Lower lobe of right lung (tissue), 2 donors: ENCODE results near the gene TOB1. TPM values are rescaled to one million over a fixed set of nuclear protein-coding genes. Genes with fewer than 3 reads are reported as not detected.
"Not testable (repeated sequence)": the region's sequence is repeated elsewhere in the genome, so short reads cannot be mapped to it uniquely, and the experiment has no call there.

Experiments
- ATAC-seq, 2 donors: fragments of 200-7000 bp; cut with Tn5 transposase; one replicate each; pipeline ENCODE4 v1.9.1; 2020 to 2022; ENCODE audit warnings: mild to moderate bottlenecking in 2 of 2, moderate library complexity in 2 of 2
- DNase-seq: peaks from one replicate; pipeline ENCODE4 v3.0.0-alpha.2; 2020
- H3K27ac ChIP-seq: fragments of 200-600 bp; one replicate; pipeline ENCODE4 v1.8.0; 2022
- H3K27me3 ChIP-seq: fragments of 200-600 bp; one replicate; pipeline ENCODE4 v1.8.0; 2022; ENCODE audit warnings: low read depth
- H3K36me3 ChIP-seq: fragments of 200-600 bp; one replicate; pipeline ENCODE4 v1.8.0; 2022; ENCODE audit warnings: mild to moderate bottlenecking
- H3K4me1 ChIP-seq: fragments of 200-600 bp; one replicate; pipeline ENCODE4 v1.8.0; 2022
- H3K4me3 ChIP-seq: fragments of 200-600 bp; one replicate; pipeline ENCODE4 v1.8.0; 2022; ENCODE audit warnings: mild to moderate bottlenecking
- H3K9me3 ChIP-seq: fragments of 200-600 bp; one replicate; pipeline ENCODE4 v1.8.0; 2022
- CTCF ChIP-seq: fragments of 200-600 bp; IDR thresholded peaks from one replicate; pipeline ENCODE4 v1.8.0; 2022; ENCODE audit warnings: antibody characterized with exemption, mild to moderate bottlenecking
- intact Hi-C: fragments of 100-400 bp; cut with DNase I; formaldehyde crosslinking; loops from one replicate; pipeline ENCODE4 v1.11.0; 2022
- total RNA-seq: library from RNA; stranded (reverse); fragmentation: NEBNext Ultra II Directional; extraction: Animal tissue kit (Norgen Biotek cat#: 25700); gene quantifications from one replicate; pipeline ENCODE4 v1.2.1, GENCODE V29; 2021
- donor health status: DM: no; HTN: yes; CAD: no; lungs with severe emphysema.

Gene TOB1
- total RNA-seq, 1 donor from 2014 or later = 72.9 TPM

- no peak for ATAC-seq
- no peak for TF ChIP-seq CTCF
- peaks cover 39% of the 10 kb centered on the region for H3K4me1 ChIP-seq
- H3K27me3 ChIP-seq = no peaks in the 10 kb centered on the region
- intact Hi-C loops = no loop called here
- H3K4me3 ChIP-seq = no peak overlapping the region
- H3K27ac ChIP-seq = peak overlapping the region; percentile 4
- no peaks in the 10 kb centered on the region for H3K9me3 ChIP-seq
- no peak for DNase-seq
- peaks cover 31% of the 10 kb centered on the region for H3K36me3 ChIP-seq
Observed at GRCh38 chr17:50861334-50861676, 4.8 kb downstream of the TOB1 start.

GRCh38 chr17:50859727-50860126 lies 6.4 kb downstream of the TOB1 start:
- ATAC-seq, H3K27ac ChIP-seq, H3K27me3 ChIP-seq, intact Hi-C loops, H3K4me3 ChIP-seq, H3K9me3 ChIP-seq, DNase-seq: not testable (repeated sequence)
- Histone ChIP-seq H3K36me3 (peaks cover 31% of the 10 kb centered on the region), H3K4me1 (peaks cover 44% of the 10 kb centered on the region)

- Histone ChIP-seq H3K27me3 (no peaks in the 10 kb centered on the region), H3K9me3 (no peaks in the 10 kb centered on the region), H3K4me3 (no peak overlapping the region), H3K27ac (no peak overlapping the region), H3K4me1 (peaks cover 45% of the 10 kb centered on the region), H3K36me3 (peaks cover 29% of the 10 kb centered on the region)
- ATAC-seq (no peak), DNase-seq (no peak)
- intact Hi-C loops = no loop called here
- no peak for TF ChIP-seq CTCF
Observed at GRCh38 chr17:50858486-50859225, 7.5 kb downstream of the TOB1 start.

GRCh38 chr17:50856431-50856830 lies 9.7 kb downstream of the TOB1 start:
- DNase-seq (no peak), ATAC-seq (no peak)
- intact Hi-C loops = no loop called here
- peak overlapping the region; percentile 27 for H3K27ac ChIP-seq
- no peaks in the 10 kb centered on the region for H3K27me3 ChIP-seq
- peaks cover 6% of the 10 kb centered on the region for H3K36me3 ChIP-seq
- peaks cover 36% of the 10 kb centered on the region for H3K4me1 ChIP-seq
- H3K9me3 ChIP-seq = no peaks in the 10 kb centered on the region
- no peak overlapping the region for H3K4me3 ChIP-seq
- no peak for TF ChIP-seq CTCF

GRCh38 chr17:50855708-50856330 lies 10.3 kb downstream of the TOB1 start:
- TF ChIP-seq CTCF = no peak
- Histone ChIP-seq H3K27ac (peak overlapping the region; percentile 27), H3K4me1 (peaks cover 34% of the 10 kb centered on the region), H3K36me3 (peaks cover under 1% of the 10 kb centered on the region), H3K9me3 (no peaks in the 10 kb centered on the region), H3K4me3 (no peak overlapping the region), H3K27me3 (no peaks in the 10 kb centered on the region)
- intact Hi-C loops = no loop called here
- ATAC-seq = peak; percentile 37 to 79
- DNase-seq = no peak

GRCh38 chr17:50853781-50854180 lies 12.4 kb downstream of the TOB1 start:
- Histone ChIP-seq H3K36me3 (no peaks in the 10 kb centered on the region), H3K9me3 (no peaks in the 10 kb centered on the region), H3K4me1 (peaks cover 34% of the 10 kb centered on the region), H3K27me3 (no peaks in the 10 kb centered on the region), H3K4me3 (no peak overlapping the region), H3K27ac (no peak overlapping the region)
- ATAC-seq (no peak), DNase-seq (no peak)
- no peak for TF ChIP-seq CTCF
- intact Hi-C loops = loop anchor here (5.0 kb wide), 1 partner anchor 99 kb away; no protein-coding TSS in a partner anchor
